KMS-11 (cell line): ENCODE measurements around the gene BBLN.

Experiments
- H2AFZ ChIP-seq: fragments of 200-600 bp; sonication (generic); 2 replicates; pipeline ENCODE4 v1.6.1; 2016; ENCODE audit warnings: antibody characterized with exemption, mixed run types, low read depth
- H3K27ac ChIP-seq: fragments of 200-600 bp; sonication (generic); 2 replicates; pipeline ENCODE4 v1.6.1; 2016; ENCODE audit warnings: mild to moderate bottlenecking, mixed run types
- H3K27me3 ChIP-seq: fragments of 200-600 bp; sonication (generic); 2 replicates; pipeline ENCODE4 v1.6.1; 2017; ENCODE audit warnings: mild to moderate bottlenecking, low read depth, mixed run types, moderate library complexity; ENCODE audit not compliant: insufficient read depth
- H3K36me3 ChIP-seq: fragments of 200-600 bp; sonication (generic); 2 replicates; pipeline ENCODE4 v1.6.1; 2017; ENCODE audit warnings: mild to moderate bottlenecking, mixed run types; ENCODE audit not compliant: insufficient read depth
- H3K4me1 ChIP-seq: fragments of 200-600 bp; sonication (generic); 2 replicates; pipeline ENCODE4 v1.6.1; 2016; ENCODE audit warnings: mild to moderate bottlenecking, low read depth, mixed run types; ENCODE audit not compliant: poor library complexity, severe bottlenecking
- H3K4me2 ChIP-seq: fragments of 200-600 bp; sonication (generic); 2 replicates; pipeline ENCODE4 v1.7.0; 2016; ENCODE audit warnings: mild to moderate bottlenecking, mixed run types
- H3K4me3 ChIP-seq: fragments of 200-600 bp; sonication (generic); IDR thresholded peaks from 2 replicates; pipeline ENCODE4 v1.6.1; 2017; ENCODE audit warnings: low read depth, low read length, mixed read lengths; ENCODE audit not compliant: insufficient read depth
- H3K79me2 ChIP-seq: fragments of 200-600 bp; sonication (generic); 2 replicates; pipeline ENCODE4 v1.6.1; 2016; ENCODE audit warnings: low read depth, mixed run types; ENCODE audit not compliant: insufficient read depth
- H3K9ac ChIP-seq: fragments of 200-600 bp; sonication (generic); 2 replicates; pipeline ENCODE4 v1.6.1; 2016; ENCODE audit warnings: mild to moderate bottlenecking, mixed run types
- H4K20me1 ChIP-seq: fragments of 200-600 bp; sonication (generic); 2 replicates; pipeline ENCODE4 v1.6.1; 2016; ENCODE audit warnings: mild to moderate bottlenecking, mixed run types; ENCODE audit not compliant: insufficient read depth
- CTCF ChIP-seq: fragments of 200-600 bp; sonication (generic); conservative IDR thresholded peaks from 2 replicates; pipeline ENCODE4 v1.6.1; 2017; ENCODE audit warnings: low read depth, mild to moderate bottlenecking, antibody characterized with exemption, low read length, moderate library complexity, mixed read lengths

BBLN gene

GRCh38 chr9:128121924-128122808, 37.9 kb upstream of the BBLN start:
- no peak overlapping the region for H3K27ac ChIP-seq
- H4K20me1 ChIP-seq, result no peaks in the 10 kb centered on the region
- H3K27me3 ChIP-seq, result no peaks in the 10 kb centered on the region
- H3K9ac ChIP-seq, result no peak overlapping the region
- H3K79me2 ChIP-seq, result peaks cover 28% of the 10 kb centered on the region
- peaks cover 15% of the 10 kb centered on the region for H3K4me1 ChIP-seq
- no peak for TF ChIP-seq CTCF
- H3K4me3 ChIP-seq, result no peak overlapping the region
- H3K36me3 ChIP-seq, result no peaks in the 10 kb centered on the region
- H3K4me2 ChIP-seq, result no peak overlapping the region
- H2AFZ ChIP-seq, result no peak overlapping the region

GRCh38 chr9:128122809-128123175, 37.3 kb upstream of the BBLN start:
- Histone ChIP-seq H3K9ac (no peak overlapping the region), H3K4me2 (no peak overlapping the region), H3K79me2 (peaks cover 31% of the 10 kb centered on the region), H3K4me1 (peaks cover 11% of the 10 kb centered on the region), H2AFZ (no peak overlapping the region), H4K20me1 (no peaks in the 10 kb centered on the region), H3K27ac (no peak overlapping the region), H3K36me3 (no peaks in the 10 kb centered on the region), H3K4me3 (no peak overlapping the region), H3K27me3 (no peaks in the 10 kb centered on the region)
- TF ChIP-seq CTCF, result no peak

DNA sequence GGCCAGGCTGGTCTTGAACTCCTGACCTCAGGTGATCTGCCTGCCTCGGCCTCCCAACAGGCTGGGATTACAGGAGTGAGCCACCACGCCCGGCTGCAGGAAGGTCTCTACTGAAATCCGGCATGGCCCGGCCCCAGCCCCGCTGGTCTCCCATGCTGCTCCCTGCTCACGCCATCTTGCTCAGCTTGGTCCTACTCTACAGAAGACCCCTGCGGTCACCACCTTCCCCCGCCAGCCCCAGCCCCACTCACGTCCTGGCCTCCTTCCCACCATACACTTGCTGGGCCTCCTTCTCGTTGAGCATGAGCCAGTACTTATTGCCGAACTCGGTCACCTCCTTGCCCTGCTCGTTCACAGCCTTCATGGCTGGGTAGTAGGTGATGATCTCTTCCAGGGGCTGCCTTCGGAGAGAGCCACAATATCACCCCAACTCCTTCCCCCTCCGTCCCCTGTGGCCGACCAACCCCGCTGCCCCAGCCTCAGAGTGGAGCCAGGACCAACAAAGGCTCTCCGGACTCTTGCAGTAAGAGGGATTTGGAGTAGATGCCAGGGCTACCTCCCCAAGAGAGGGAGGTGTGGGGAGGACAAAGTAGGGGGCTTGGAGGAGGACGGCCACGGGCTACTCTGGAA, 36.5 kb upstream of the BBLN start:
- Histone ChIP-seq H3K36me3 (no peaks in the 10 kb centered on the region), H4K20me1 (no peaks in the 10 kb centered on the region)

DNA sequence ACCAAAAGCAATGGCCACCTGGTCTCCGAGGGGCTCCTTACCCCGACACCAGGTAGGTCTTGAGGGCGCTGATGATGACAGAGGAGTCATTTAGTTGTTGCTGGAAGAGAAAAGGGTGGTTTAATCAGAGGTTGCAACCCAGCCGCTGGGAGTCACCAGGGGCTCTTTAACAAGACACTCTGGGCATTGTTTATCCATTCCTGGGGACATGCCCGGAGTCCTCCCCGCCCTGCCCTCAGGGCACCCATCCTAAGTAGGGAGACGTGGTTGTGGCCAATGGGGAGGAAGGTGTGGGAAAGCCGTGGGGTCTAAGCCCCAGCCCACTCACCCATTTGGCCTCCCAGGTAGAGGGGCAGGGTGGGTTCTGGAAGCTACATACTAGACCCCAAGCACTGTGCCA, 35.6 kb upstream of the BBLN start:
- H4K20me1 ChIP-seq, result no peaks in the 10 kb centered on the region

More for the DNA sequence above, 36.5 kb upstream of the BBLN start:
- Histone ChIP-seq H3K4me2 (no peak overlapping the region), H3K4me1 (peaks cover 11% of the 10 kb centered on the region), H3K27ac (no peak overlapping the region), H3K79me2 (peaks cover 31% of the 10 kb centered on the region), H3K9ac (no peak overlapping the region), H2AFZ (no peak overlapping the region), H3K4me3 (no peak overlapping the region), H3K27me3 (no peaks in the 10 kb centered on the region)
- TF ChIP-seq CTCF, result no peak

More for the DNA sequence above, 35.6 kb upstream of the BBLN start:
- no peak for TF ChIP-seq CTCF
- no peak overlapping the region for H3K4me3 ChIP-seq
- no peak overlapping the region for H3K27ac ChIP-seq
- H3K9ac ChIP-seq, result no peak overlapping the region
- H3K4me1 ChIP-seq, result peaks cover 18% of the 10 kb centered on the region
- no peaks in the 10 kb centered on the region for H3K36me3 ChIP-seq
- H3K4me2 ChIP-seq, result no peak overlapping the region
- H2AFZ ChIP-seq, result no peak overlapping the region
- no peaks in the 10 kb centered on the region for H3K27me3 ChIP-seq
- H3K79me2 ChIP-seq, result peaks cover 31% of the 10 kb centered on the region
